IPS DF 6.9 (cell line): Measurements from ENCODE around the gene FAM110D.

Experiments used
- DNase-seq: peaks from one replicate; pipeline ENCODE4 v3.0.0-alpha.2; 2013; ENCODE audit warnings: low read depth, low spot score
- H3K27ac ChIP-seq: one replicate; pipeline ENCODE4 v1.5.1; 2013; ENCODE audit warnings: low read length, control low read depth
- H3K27me3 ChIP-seq: 2 replicates; pipeline ENCODE4 v1.6.1; 2013; ENCODE audit warnings: mild to moderate bottlenecking, low read length; ENCODE audit not compliant: control insufficient read depth, insufficient read depth
- H3K36me3 ChIP-seq: 2 replicates; pipeline ENCODE4 v1.6.1; 2013; ENCODE audit warnings: low read length; ENCODE audit not compliant: control insufficient read depth, insufficient read depth
- H3K4me1 ChIP-seq: 2 replicates; pipeline ENCODE4 v1.6.1; 2013; ENCODE audit warnings: low read length; ENCODE audit not compliant: control insufficient read depth, insufficient read depth
- H3K4me3 ChIP-seq: 2 replicates; pipeline ENCODE4 v1.5.1; 2013; ENCODE audit warnings: mild to moderate bottlenecking, low read length
- H3K9me3 ChIP-seq: 2 replicates; pipeline ENCODE4 v1.6.1; 2013; ENCODE audit warnings: low read length, inconsistent platforms; ENCODE audit not compliant: control insufficient read depth, insufficient read depth
- WGBS: extraction: QIAGEN DNeasy Blood & Tissue Kit; methylation state at CpG from one replicate; pipeline ENCODE4 v1.1.7; 2013; ENCODE audit warnings: mixed read lengths, missing lambda C conversion rate; ENCODE audit not compliant: insufficient read length, insufficient coverage; 5-methylcytosine and 5-hydroxymethylcytosine counted together

FAM110D gene

GRCh38 chr1:26158908-26159742 is at the start of gene FAM110D:
Gene FAM110D, plus strand, starts transcription at chr1:26159079. Its CDS starts 2,213 bp downstream, at chr1:26161292.
- Histone ChIP-seq H3K9me3 (no peaks in the 10 kb centered on the region), H3K4me1 (peaks cover 13% of the 10 kb centered on the region), H3K4me3 (no peak within 1 kb of the TSS), H3K27ac (no peak within 1 kb of the TSS), H3K36me3 (no peaks in the 10 kb centered on the region), H3K27me3 (peaks cover 43% of the 10 kb centered on the region)
- DNase-seq, result no peak
- no CpG with 5 or more reads among the region's 6 CpGs for WGBS

- Histone ChIP-seq H3K27me3 (no peaks in the 10 kb centered on the region; the same call in 1 of the 2 replicates), H3K4me3 (no peak overlapping the region), H3K36me3 (no peaks in the 10 kb centered on the region), H3K4me1 (no peaks in the 10 kb centered on the region), H3K9me3 (no peaks in the 10 kb centered on the region), H3K27ac (no peak overlapping the region)
- WGBS, result no CpG with 5 or more reads among the region's 5 CpGs
- no peak for DNase-seq
Measured at GRCh38 chr1:26109229-26110164, 49.4 kb upstream of the FAM110D start.

GRCh38 chr1:26110731-26111529 is 47.9 kb upstream of the FAM110D start:
- H3K4me3 ChIP-seq, result peak overlapping the region; percentile 88
- H3K27me3 ChIP-seq, result no peaks in the 10 kb centered on the region; the same call in 1 of the 2 replicates
- no CpG with 5 or more reads among the region's 85 CpGs for WGBS
- no peaks in the 10 kb centered on the region for H3K9me3 ChIP-seq
- no peak overlapping the region for H3K27ac ChIP-seq
- no peaks in the 10 kb centered on the region for H3K36me3 ChIP-seq
- H3K4me1 ChIP-seq, result no peaks in the 10 kb centered on the region
- DNase-seq, result no peak

- DNase-seq, result peak; percentile 58
- Histone ChIP-seq H3K27me3 (no peaks in the 10 kb centered on the region; the same call in 1 of the 2 replicates), H3K9me3 (no peaks in the 10 kb centered on the region), H3K4me1 (no peaks in the 10 kb centered on the region), H3K4me3 (peak within 1 kb of the TSS; percentile 88), H3K27ac (no peak within 1 kb of the TSS), H3K36me3 (no peaks in the 10 kb centered on the region)
- WGBS, result no CpG with 5 or more reads among the region's 96 CpGs
Measured at GRCh38 chr1:26111530-26112406, 47.1 kb upstream of the FAM110D start, which contains the start of gene PDIK1L. Gene PDIK1L, plus strand, starts transcription at chr1:26111824. Its CDS starts 2,485 bp downstream, at chr1:26114309.

- Histone ChIP-seq H3K4me1 (no peaks in the 10 kb centered on the region), H3K4me3 (peak overlapping the region; percentile 88; the same call in 1 of the 2 replicates), H3K36me3 (no peaks in the 10 kb centered on the region), H3K27me3 (no peaks in the 10 kb centered on the region; the same call in 1 of the 2 replicates), H3K9me3 (no peaks in the 10 kb centered on the region), H3K27ac (no peak overlapping the region)
- WGBS, result no CpG with 5 or more reads among the region's 9 CpGs
- no peak for DNase-seq
Measured at GRCh38 chr1:26112407-26112775, 46.5 kb upstream of the FAM110D start.

- Histone ChIP-seq H3K9me3 (no peaks in the 10 kb centered on the region), H3K4me1 (no peaks in the 10 kb centered on the region), H3K27me3 (no peaks in the 10 kb centered on the region; the same call in 1 of the 2 replicates), H3K36me3 (no peaks in the 10 kb centered on the region), H3K27ac (no peak overlapping the region), H3K4me3 (no peak overlapping the region)
- WGBS, result no CpG with 5 or more reads among the region's 12 CpGs
- DNase-seq, result no peak
Measured at GRCh38 chr1:26114165-26114927, 44.5 kb upstream of the FAM110D start.

- no peaks in the 10 kb centered on the region; the same call in 1 of the 2 replicates for H3K36me3 ChIP-seq
- no CpG with 5 or more reads among the region's 9 CpGs for WGBS
- no peaks in the 10 kb centered on the region for H3K27me3 ChIP-seq
- H3K9me3 ChIP-seq, result no peaks in the 10 kb centered on the region
- H3K4me3 ChIP-seq, result no peak overlapping the region
- H3K4me1 ChIP-seq, result no peaks in the 10 kb centered on the region
- DNase-seq, result no peak
- no peak overlapping the region for H3K27ac ChIP-seq
Measured at GRCh38 chr1:26119892-26120608, 38.8 kb upstream of the FAM110D start.

GRCh38 chr1:26121854-26122773 is 36.8 kb upstream of the FAM110D start:
- H3K36me3 ChIP-seq, result no peaks in the 10 kb centered on the region; the same call in 1 of the 2 replicates
- no peak overlapping the region for H3K4me3 ChIP-seq
- no peaks in the 10 kb centered on the region for H3K4me1 ChIP-seq
- H3K27me3 ChIP-seq, result no peaks in the 10 kb centered on the region
- 100% methylated on average over 1 of the region's 8 CpGs for WGBS
- DNase-seq, result no peak
- no peak overlapping the region for H3K27ac ChIP-seq
- H3K9me3 ChIP-seq, result no peaks in the 10 kb centered on the region
